ENCODE measurements around the gene RAB37. TPM values are rescaled to one million over a fixed set of nuclear protein-coding genes. Genes with fewer than 3 reads are reported as not detected.

Gene RAB37
- polyA plus RNA-seq, 1 experiment, result 0.12 TPM

GRCh38 chr17:74773871-74774286 is 36.8 kb downstream of the RAB37 start:
- TF ChIP-seq, protein P1, sequence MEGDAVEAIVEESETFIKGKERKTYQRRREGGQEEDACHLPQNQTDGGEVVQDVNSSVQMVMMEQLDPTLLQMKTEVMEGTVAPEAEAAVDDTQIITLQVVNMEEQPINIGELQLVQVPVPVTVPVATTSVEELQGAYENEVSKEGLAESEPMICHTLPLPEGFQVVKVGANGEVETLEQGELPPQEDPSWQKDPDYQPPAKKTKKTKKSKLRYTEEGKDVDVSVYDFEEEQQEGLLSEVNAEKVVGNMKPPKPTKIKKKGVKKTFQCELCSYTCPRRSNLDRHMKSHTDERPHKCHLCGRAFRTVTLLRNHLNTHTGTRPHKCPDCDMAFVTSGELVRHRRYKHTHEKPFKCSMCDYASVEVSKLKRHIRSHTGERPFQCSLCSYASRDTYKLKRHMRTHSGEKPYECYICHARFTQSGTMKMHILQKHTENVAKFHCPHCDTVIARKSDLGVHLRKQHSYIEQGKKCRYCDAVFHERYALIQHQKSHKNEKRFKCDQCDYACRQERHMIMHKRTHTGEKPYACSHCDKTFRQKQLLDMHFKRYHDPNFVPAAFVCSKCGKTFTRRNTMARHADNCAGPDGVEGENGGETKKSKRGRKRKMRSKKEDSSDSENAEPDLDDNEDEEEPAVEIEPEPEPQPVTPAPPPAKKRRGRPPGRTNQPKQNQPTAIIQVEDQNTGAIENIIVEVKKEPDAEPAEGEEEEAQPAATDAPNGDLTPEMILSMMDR (IDR thresholded peaks at IDR 0.05; ENCODE audit: insufficient read depth, low read depth, low read length), result no peak
- no peak for DNase-seq (ENCODE audit: low read depth)
- Histone ChIP-seq H3K4me3 (ENCODE audit: low read depth, low read length) (no peak overlapping the region), H3K36me3 (ENCODE audit: control insufficient read depth, insufficient read depth, low read length) (peaks cover 29% of the 10 kb centered on the region), H3K27me3 (ENCODE audit: control insufficient read depth, insufficient read depth, low read length) (no peaks in the 10 kb centered on the region)
- ChIA-PET POLR2A (interaction anchor here (0.7 kb wide), 1 partner anchor 185 kb away, joined by 6 read pairs; no protein-coding TSS in a partner anchor), CTCF (interaction anchor here (1.2 to 4.0 kb wide), 3 partner anchors 17 to 28 kb away, joined by 4 to 22 read pairs (median 5); no protein-coding TSS in a partner anchor)

DNA sequence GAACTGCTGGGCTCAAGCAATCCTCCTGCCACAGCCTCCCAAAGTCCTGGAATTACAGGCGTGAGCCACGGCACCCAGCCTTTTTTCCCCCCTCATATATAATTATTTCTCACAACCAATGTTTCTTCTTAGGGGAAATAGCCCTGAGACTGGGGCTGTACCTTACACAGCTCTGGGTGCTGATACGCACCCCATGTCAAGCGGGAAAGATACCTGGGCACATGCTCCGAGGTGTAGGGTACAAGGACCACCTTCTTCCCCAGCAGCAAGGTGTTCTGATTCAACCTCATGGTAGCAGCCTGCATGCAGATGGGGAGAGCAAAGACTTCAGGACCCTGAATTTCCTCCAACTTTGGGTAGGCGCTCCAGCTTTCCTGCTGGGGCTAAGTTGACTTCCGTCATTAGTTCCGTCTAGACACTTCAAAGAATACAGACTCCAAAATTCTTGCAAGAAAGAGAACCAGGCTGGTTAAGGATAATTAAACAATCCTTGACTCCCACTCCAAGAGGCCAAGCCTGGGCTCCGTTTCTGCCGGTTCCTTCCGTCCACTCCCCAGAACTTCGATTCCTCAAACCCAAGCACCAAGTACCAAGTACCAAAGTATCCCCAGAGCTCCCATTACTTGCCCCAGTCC is 38.5 kb downstream of the RAB37 start:
- Histone ChIP-seq H3K27me3 (ENCODE audit: control insufficient read depth, insufficient read depth, low read length) (no peaks in the 10 kb centered on the region), H3K36me3 (ENCODE audit: control insufficient read depth, insufficient read depth, low read length) (peaks cover 32% of the 10 kb centered on the region), H3K4me3 (ENCODE audit: low read depth, low read length) (peak overlapping the region; percentile 84)
- ChIA-PET CTCF (interaction anchor here (0.6 to 4.0 kb wide), 5 partner anchors 16 to 87 kb away, joined by 3 to 22 read pairs (median 8); no protein-coding TSS in a partner anchor), POLR2A (no interaction called here)
- no peak for DNase-seq (ENCODE audit: low read depth)
- TF ChIP-seq, protein P1 (IDR thresholded peaks at IDR 0.05; ENCODE audit: insufficient read depth, low read depth, low read length), result no peak

DNA sequence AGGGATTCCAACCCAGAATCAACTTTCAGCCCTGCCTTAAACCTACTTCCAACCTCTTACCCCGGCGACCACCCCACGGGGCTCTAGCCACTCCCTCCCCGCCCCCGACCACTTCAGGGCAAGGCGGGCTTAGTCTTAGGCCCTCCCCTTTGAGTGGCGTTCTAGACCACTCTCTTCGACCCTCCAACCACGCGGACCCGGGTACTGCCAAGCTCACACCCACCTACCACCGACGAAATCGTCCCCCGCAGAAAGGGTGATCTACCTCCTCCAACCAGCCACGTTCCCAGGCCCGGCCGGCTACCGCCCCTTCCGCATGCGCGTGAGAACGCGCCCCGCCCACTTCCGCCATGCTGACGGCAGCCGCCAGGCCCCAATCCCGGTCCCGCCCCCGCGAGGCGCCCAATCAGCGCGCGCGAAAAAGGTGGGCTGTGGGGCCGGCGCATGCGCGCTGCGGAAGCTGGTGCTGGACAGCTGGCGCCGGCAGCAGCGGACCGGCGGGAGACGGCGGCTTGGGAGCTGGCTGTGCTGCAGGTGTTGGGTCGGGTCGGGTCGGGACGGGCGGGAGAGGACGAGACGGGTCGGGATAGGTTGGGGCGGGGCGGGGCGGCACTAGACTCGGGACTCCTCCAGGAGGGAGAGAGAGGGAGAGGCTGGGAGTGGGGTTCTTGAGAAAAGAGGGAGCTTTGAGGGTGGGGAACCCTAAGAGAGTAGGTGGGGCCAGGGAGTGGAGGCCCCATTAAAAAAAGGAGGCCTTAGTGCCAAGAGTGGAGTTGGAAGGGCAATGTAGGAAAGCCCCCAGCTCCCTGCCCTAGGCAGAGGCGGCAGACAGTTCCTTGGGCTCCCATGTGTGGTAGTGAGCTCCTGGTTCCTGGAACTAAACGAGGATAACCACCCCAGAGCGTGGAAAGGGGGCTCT is 39.2 kb downstream of the RAB37 start, which contains the start of gene NAT9:
Gene NAT9, minus strand, starts transcription at position 302 of the 919 bp plus-strand sequence. CDS start 647 bp downstream, outside the sequence.
- no peaks in the 10 kb centered on the region for H3K27me3 ChIP-seq (ENCODE audit: control insufficient read depth, insufficient read depth, low read length)
- TF ChIP-seq, protein P1 (IDR thresholded peaks at IDR 0.05; ENCODE audit: insufficient read depth, low read depth, low read length), result no peak
- H3K36me3 ChIP-seq (ENCODE audit: control insufficient read depth, insufficient read depth, low read length), result peaks cover 25% of the 10 kb centered on the region
- H3K4me3 ChIP-seq (ENCODE audit: low read depth, low read length), result peak within 1 kb of the TSS; percentile 84
- CTCF ChIA-PET, result interaction anchor here (0.6 to 4.0 kb wide), 7 partner anchors 14 to 86 kb away, joined by 3 to 22 read pairs (median 5); no protein-coding TSS in a partner anchor
- POLR2A ChIA-PET, result interaction anchor here (0.6 kb wide), 1 partner anchor 35 kb away, joined by 4 read pairs; no protein-coding TSS in a partner anchor
- peak; percentile 66 for DNase-seq (ENCODE audit: low read depth)

DNA sequence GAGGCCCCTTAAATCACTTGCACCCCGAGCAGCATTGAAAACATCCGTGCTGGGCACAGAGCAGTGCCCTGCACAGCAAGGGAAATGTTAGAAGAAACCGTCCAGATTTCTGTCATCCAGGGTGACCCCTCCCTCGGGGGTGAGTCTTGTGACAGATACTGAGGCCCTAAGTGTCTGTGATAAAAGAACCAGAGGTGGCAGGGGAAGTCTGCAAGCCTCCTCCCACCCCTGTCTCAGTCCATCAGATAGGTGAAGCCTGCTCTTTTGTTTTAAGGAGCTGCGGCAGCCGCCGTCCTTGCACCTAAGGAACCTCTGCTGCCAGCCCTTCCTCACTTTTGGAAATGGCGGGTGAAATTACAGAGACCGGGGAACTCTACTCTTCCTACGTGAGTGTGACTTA is 39.9 kb downstream of the RAB37 start:
- Histone ChIP-seq H3K36me3 (ENCODE audit: control insufficient read depth, insufficient read depth, low read length) (peaks cover 20% of the 10 kb centered on the region), H3K27me3 (ENCODE audit: control insufficient read depth, insufficient read depth, low read length) (no peaks in the 10 kb centered on the region), H3K4me3 (ENCODE audit: low read depth, low read length) (peak overlapping the region; percentile 84)
- DNase-seq (ENCODE audit: low read depth), result no peak
- ChIA-PET POLR2A (interaction anchor here (0.6 kb wide), 1 partner anchor 36 kb away, joined by 4 read pairs; no protein-coding TSS in a partner anchor), CTCF (interaction anchor here (0.7 to 4.0 kb wide), 5 partner anchors 14 to 86 kb away, joined by 5 to 22 read pairs (median 8); no protein-coding TSS in a partner anchor)
- TF ChIP-seq, protein P1 (IDR thresholded peaks at IDR 0.05; ENCODE audit: insufficient read depth, low read depth, low read length), result no peak
